D341Med (cell line): Measurements from ENCODE around the gene YES1.

Source experiments
- DNase-seq: peaks from one replicate; pipeline ENCODE4 v3.0.0; 2012; ENCODE audit warnings: low spot score

The YES1 gene

GRCh38 chr18:725646-726045, 86.4 kb downstream of the YES1 start:
- no peak for DNase-seq

GRCh38 chr18:723541-724080, 88.4 kb downstream of the YES1 start:
- no peak for DNase-seq

GRCh38 chr18:717003-717402, 95.0 kb downstream of the YES1 start:
- no peak for DNase-seq

- no peak for DNase-seq
These were observed 96.4 kb downstream of the YES1 start for GRCh38 chr18:715626-716025.

GRCh38 chr18:713135-713490, 98.9 kb downstream of the YES1 start:
- no peak for DNase-seq

- DNase-seq = no peak
These were observed 99.5 kb downstream of the YES1 start, which contains the start of gene ENOSF1 for GRCh38 chr18:712401-713134. Gene ENOSF1 (minus strand): TSS chr18:712630. CDS start chr18:712587, 43 bp downstream.

GRCh38 chr18:711657-712400, 100.2 kb downstream of the YES1 start:
- DNase-seq = no peak

GRCh38 chr18:711310-711656, 100.8 kb downstream of the YES1 start:
- no peak for DNase-seq

GRCh38 chr18:710418-711300, 101.4 kb downstream of the YES1 start:
- DNase-seq = no peak

- DNase-seq = no peak
These were observed 102.3 kb downstream of the YES1 start for GRCh38 chr18:709771-710170.

GRCh38 chr18:708096-708495, 103.9 kb downstream of the YES1 start:
- DNase-seq = no peak

GRCh38 chr18:706405-706804, 105.6 kb downstream of the YES1 start:
- DNase-seq = no peak

- DNase-seq = no peak
These were observed 108.7 kb downstream of the YES1 start for GRCh38 chr18:703213-703967.

- DNase-seq = no peak
These were observed 114.2 kb downstream of the YES1 start for GRCh38 chr18:697800-698199.

GRCh38 chr18:697012-697411, 115.0 kb downstream of the YES1 start:
- DNase-seq = no peak

GRCh38 chr18:693466-694187, 118.4 kb downstream of the YES1 start:
- no peak for DNase-seq

- no peak for DNase-seq
These were observed 119.2 kb downstream of the YES1 start for GRCh38 chr18:692824-693223.

- DNase-seq = no peak
These were observed 123.7 kb downstream of the YES1 start for GRCh38 chr18:688323-688722.

GRCh38 chr18:686339-687111, 125.5 kb downstream of the YES1 start:
- no peak for DNase-seq

- no peak for DNase-seq
These were observed 126.6 kb downstream of the YES1 start for GRCh38 chr18:685438-685837.
